RPMI7951 (cell line): ENCODE data around the gene HNF1B. TPM values are rescaled to one million over a fixed set of nuclear protein-coding genes. Genes with fewer than 3 reads are reported as not detected.
"Not testable (repeated sequence)": the region's sequence is repeated elsewhere in the genome, so short reads cannot be mapped to it uniquely, and the experiment has no call there.

ENCODE experiments used
- DNase-seq: peaks from one replicate; pipeline ENCODE4 v3.0.0-alpha.2; 2012; ENCODE audit warnings: low read depth
- total RNA-seq: library from RNA; depleted of rRNA; stranded (reverse); fragments of >200 nt; shearing (Covaris generic); gene quantifications from 2 replicates; pipeline ENCODE4 v1.2.3, GENCODE V29; 2014

Gene HNF1B
- total RNA-seq, 1 experiment from 2014 or later: 0.12 TPM

DNA sequence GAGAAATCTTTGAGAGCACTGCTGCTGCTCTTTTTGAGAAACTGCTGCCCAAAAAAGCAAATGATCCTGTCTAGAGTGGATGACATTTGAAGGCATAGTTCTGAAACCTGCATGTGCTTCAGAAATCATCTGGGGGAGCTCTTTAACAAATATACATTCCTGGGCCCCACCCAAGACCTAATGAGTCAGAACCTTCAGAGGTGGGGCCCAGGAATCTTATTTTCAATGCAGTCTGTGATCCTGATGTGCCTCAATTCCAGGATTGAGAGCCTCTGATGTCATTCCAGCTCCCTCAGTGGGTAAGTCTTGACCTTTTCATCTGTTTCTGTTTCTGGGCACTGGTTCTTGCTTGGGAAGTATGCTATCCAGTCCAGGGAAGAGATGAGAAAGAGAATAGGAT lies 42.3 kb downstream of the HNF1B start:
- DNase-seq: peak; percentile 44

DNA sequence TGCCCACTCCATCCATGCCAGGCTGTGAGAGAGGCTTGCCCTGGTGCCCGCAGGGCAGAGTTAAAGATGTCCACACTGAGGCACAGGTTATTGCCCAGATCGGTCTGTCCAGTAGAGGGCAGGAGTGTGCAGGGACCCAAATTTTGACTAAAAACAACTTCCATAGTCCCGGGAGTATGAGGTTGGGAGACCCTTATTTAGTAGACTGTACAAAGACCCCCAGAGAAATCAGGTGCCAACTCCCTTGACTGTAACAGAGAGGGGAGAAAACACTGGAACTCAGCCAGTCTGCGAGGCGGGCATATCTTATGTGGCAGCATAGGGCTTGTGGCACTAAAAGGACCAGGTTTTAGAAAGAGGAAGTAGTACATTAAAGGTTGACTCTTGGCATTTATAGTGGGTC lies 43.4 kb downstream of the HNF1B start:
- no peak for DNase-seq

DNA sequence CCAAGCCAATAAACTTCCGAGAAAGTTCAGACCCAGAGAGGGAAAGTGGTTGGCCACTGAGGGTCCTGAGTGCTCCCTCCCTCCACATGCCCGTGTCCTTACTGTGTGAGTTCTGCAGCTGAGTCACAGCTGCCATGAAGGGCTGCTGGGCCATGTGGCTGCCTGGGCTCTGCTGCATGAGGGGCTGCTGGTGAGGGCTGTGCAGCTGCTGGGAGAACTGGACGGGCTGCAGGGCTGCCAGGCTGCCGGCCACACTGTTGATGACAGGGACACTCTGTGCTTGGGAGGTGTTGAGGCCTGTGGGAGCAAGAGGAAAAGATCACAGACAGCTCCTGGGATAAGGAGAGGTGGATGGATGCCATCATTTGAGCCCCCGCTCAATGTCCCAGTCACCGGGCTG lies 44.0 kb downstream of the HNF1B start:
- no peak for DNase-seq

DNA sequence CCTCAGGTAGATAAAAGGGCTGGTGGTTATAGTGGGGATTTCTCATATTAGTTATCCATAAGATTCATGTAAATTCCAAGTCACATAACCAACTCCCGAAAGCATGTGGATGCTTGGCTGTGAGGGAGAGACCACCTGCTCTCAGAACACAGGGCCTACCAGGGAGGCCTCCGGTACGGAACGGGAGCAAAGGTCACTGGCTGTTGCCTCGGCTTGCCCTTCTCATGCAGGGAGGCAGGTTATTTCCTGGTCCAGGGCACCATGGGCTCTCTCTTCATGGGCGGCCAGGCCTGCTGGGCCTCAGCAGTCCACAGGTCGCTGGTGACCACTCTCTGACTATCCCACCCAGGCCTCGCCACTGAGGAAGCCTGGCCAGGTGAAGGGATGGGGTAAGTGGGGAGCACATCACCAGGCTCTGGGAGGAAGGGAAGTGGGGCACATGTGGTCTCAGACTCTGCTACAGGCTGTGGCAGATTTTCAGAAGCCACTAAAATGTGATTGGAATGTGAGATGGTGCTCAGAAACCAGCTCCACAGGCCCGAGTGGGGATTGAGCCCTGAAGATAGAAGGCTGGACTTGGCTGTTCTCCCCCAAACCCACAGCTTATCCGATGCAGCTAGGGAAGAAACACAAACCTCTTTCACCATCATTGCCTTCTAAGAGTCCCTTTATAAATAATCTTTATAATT lies 45.4 kb downstream of the HNF1B start:
- DNase-seq: no peak

DNA sequence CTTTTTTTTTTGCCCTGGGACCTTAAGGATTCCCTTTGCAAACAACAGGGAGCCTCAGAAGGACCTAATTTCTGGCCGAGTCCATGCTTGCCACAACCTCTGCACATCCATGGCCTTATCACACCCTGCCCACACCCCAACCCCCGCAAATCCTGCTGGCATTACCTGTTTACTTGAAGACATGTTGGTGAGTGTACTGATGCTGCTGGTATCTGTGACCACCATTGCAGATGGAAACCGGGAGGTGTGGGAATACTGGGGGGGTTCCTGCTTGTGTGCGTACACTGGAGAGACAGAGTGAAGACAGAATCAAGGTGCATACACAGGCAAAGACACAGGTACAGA lies 46.0 kb downstream of the HNF1B start:
- DNase-seq: no peak

DNA sequence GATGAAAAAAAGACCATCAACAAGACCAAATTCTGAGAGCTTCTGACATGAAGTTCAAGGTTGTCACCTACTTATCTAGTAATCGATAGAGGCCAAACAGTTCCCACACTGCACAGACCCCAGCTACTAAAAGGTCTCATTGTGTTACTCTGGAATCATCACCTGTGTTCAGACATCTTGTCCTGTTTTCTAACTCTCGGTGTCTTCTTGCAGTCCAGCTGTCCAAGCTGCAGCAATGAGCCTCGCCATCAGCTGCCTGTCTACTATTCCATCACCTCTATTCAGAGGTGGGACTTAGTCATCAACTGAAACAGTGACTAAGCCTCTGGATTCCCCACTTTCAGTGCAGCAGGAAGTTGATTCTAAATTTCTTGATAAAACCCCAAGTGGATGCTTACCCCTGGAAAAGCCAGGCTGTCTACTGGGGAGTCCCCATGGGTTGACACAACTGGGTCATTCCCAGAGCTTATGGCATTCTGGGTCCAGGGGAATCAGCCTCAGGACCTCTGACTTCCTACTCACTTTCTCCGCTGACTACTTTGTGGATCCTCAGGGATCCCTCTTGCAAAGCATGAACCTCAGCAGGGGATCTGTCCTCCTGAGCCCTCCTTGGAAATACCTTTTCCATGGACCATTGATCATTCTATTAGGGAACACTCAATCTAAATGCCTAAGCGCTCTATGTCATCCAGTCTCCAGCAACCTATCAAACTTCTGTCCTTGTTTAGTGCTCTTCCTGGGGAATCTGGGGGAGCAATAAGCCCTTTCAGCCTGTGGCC lies 46.5 kb downstream of the HNF1B start:
- peak; percentile 47 for DNase-seq

DNA sequence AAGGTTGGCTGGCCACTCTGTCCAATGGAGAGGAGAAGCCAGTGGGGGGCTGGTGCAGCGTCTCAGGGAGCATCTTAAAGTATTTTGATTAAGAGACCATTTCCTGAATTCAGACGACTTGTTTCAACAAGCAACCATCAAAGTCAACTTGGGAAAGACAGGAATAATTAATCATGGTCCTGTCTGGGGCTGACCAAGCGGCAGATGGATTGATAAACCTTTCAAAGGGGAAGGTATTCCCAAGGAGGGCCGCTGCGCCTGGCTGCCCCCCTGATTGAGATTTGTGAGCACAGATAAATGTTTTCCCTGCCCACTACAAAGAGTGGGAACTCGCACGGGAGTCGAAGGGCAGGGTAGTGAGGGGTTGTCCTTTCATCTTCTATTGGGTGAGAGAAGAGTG lies 47.5 kb downstream of the HNF1B start:
- DNase-seq: no peak

DNA sequence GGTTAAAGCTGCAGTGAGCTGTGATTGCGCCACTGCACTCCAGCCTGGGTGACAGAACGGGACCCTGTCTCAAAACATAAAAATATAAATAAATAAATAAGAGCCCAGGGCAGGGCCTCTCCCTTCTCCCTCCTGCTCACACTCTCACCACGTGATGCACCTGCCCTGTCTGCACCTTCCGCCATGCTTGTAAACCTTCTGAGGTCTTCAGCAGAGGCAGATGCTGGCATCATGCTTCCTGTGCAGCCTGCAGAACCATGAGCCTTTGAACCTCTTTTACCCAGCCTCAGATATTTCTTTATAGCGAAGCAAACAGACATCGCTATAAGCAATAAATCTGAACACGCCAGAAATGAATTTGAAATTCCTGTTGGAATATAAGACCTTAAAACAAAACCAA lies 48.5 kb downstream of the HNF1B start:
- no peak for DNase-seq

DNA sequence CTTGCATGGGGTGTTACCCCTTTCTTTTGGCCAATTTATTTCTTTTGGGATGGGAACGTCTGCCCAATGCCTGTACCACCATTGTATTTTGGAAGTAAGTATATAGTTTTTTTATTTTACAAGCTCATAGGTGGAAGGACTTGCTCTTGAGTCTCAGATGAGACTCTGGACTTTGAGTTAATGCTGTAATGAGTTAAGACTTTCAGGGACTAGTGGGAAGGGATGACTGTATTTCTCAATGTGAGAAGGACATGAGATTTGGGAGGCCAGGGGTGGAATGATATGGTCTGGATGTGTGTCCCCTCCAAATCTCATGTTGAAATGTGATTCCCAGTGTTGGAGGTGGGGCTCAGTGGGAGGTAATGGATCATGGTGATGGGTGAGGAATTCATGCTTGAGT lies 49.1 kb downstream of the HNF1B start:
- no peak for DNase-seq

DNA sequence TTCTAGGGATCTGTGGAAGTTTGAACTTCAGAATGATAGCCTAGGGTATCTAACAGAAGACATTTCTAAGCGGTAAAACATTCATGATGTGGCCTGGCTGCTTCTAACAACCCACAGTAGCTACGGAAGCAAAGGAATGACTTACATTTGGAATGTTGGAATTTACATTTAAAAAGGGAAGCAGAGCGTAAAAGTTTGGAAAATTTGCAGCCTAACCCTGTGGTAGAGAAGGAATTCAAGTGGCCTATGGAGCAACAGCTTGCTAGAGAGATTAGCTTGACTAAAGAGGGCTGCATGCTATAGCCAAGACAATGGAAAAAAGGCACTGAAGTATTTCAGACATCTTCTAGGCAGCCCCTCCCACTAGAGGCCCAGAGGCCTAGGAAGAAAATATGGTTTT lies 50.1 kb downstream of the HNF1B start:
- no peak for DNase-seq

DNA sequence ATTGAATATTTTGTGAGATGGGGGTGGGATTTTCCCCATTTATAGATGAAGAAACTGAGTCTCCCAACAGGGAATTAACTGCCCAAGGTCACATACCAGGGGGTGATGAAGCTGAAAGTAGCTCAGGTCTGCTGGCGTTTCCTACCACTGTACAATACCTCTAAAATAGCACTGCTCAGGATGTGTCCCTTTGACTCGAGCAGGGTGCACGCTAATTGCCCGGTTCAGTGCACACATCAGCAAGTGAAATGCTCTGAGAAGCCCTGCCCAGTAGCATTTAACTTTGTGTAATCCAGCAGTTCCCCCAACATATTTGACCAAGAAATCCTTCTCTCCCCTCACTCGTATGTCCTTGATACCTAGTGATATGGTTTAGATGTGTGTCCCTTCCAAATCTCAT lies 51.5 kb downstream of the HNF1B start:
- DNase-seq: no peak

DNA sequence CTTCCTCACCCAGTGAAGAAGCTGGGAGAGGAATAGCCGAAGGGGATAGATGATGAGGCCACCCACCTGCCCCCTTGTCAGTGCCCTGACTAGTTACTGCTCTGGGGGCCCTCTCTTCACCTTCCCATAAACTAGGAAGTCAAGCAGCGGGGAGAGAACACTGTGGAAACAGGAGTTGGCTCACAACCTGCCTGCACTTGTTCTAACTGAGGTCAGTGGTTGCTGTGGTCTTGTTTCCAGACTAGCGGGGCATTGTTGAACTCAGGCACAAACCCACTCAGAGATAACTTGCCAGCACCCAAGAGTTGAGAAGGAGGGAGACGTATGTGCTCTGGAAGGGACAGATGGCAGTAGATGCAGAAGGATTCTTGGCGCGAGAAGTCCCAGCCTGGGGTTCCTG lies 53.1 kb downstream of the HNF1B start:
- DNase-seq: no peak

DNA sequence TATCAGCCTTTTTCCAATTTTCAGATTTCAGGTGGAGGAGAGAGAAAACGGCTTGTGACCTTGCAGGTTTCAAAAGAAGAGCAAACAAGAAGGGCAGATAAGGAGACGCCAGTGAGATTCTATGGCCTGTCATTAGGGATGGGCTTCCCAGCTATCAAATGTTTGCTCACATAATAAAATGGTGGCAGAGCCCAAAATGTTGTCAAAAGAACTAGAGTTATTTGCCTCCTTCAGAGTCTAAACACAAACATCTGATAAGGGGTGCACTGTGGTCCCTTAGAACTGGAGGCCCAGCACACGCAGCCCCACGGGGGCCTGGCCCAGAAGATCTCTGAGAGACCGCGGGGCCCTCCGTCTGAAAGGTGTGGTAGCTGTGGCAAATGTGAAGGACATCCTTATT lies 55.5 kb downstream of the HNF1B start:
- no peak for DNase-seq

DNA sequence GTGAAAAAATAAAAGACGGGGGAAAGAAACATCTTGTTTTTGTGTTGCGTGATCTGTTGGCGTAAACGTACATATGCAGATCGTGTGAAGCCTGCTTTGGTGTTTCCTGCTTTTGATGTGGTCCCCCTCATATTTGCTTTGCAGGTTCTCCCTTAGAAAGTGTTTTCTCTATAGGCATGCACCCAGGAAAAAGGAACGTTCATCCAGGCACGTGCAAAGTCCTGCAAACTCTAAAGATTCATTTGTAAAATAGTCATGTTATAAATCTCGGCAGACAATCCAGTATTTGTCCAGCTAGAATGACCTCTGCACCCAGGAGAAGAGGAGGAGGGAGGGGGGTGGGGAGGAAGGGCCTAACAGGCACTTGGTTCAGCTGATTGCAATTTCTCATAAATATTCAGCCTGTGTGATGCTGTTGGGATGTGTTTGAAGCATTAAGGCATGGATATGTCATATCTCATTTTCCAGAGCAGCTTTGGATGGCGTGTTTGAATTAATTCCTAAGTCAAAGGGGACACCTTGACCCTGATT lies 61.3 kb downstream of the HNF1B start:
- no peak for DNase-seq

DNA sequence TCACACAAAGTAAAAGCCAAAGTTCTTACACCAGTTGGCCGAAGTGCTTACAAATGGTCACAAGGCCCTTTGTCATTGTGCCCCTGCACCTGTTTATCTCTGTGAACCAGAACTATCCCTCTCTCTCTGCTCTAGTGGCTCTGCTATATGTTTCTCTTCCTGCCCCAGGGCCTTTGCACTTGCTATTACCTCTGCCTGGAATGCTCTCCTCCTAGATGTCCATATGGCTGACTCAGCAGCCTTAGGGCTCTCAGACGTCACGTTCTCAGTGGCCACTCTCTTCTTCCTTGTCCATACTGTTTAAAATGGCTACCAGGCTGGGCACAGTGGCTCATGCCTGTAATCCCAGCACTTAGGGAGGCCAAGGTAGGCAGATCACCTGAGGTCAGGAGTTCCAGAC lies 62.9 kb downstream of the HNF1B start:
- DNase-seq: no peak

DNA sequence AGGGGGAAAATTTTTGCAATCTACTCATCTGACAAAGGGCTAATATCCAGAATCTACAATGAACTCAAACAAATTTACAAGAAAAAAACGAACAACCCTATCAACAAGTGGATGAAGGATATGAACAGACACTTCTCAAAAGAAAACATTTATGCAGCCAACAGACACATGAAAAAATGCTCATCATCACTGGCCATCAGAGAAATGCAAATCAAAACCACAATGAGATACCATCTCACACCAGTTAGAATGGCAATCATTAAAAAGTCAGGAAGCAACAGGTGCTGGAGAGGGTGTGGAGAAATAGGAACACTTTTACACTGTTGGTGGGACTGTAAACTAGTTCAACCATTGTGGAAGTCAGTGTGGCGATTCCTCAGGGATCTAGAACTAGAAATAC lies 64.9 kb downstream of the HNF1B start:
- not testable (repeated sequence) for DNase-seq

DNA sequence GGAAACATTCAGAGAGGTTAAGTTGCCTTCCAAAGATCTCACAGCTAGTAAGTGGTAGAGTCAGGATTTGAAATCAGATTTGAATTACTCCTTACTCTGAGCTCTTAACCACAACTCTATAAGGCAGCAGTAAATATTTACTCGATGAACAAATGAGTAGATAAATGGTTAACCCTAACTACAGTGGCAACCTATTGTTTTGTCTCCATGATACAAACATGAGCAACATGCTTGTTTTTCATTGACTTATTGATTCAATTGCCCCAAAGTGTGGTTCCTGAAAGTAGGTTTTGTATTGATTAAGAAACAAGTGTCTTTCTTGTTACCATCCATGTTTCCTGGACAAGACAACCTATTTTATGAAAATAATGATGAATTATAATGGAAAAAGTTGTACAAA lies 66.8 kb downstream of the HNF1B start:
- DNase-seq: no peak

DNA sequence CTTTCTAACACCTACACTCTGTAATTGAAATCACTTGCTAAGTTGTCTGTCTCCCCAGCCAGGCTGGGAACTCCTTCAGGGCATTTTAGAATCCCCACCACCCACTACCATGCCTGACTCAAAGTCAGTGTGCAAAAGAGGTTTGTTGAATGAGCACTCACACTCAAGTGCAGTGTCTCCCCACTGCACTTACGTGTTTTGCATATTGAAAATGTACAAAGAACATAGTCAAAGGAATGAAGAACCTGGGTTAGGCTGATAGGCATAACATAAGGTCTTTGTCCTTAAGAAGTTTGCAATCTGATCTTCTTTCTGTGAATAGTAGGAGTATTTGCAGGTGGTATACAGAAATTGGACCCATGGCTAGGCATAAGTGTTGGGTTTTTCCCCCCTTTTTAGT lies 67.8 kb downstream of the HNF1B start:
- DNase-seq: no peak

DNA sequence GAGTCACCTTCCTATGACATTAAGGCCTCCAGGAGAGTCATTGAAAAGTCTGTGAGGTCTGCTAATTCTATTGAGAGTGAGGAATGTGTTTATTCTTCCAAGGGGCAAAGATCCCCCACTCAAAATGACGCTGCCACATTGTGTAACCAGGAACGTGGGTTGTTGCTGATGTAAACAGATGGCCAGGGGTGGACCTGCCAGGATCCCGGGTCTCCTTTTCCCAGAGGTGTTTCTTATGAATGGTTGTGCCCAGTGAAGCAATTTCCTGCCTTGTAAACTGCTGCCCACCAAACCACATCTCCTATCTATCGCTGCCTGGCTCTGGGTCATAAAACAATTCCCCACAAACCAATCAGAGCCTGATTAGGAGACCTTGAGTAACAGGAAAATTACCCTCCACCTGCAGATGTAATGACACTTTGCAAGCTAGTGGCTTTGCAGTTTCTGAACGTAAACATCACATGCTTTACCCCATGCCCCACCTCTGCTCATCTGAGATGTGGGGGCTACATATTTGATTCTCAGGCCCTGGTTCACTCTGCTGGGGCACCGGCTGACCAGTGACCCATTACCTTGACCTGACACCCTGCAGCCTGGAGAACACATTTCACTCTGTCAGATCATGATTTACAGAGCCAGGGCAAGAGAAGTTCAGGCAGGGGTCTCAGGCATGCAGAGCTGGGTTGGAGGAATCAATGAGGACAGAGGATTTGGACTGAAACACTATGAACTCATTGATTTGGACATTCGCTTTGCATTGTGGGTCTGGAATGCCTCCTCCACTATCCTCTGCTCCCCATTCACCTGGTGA lies 68.5 kb downstream of the HNF1B start:
- no peak for DNase-seq

DNA sequence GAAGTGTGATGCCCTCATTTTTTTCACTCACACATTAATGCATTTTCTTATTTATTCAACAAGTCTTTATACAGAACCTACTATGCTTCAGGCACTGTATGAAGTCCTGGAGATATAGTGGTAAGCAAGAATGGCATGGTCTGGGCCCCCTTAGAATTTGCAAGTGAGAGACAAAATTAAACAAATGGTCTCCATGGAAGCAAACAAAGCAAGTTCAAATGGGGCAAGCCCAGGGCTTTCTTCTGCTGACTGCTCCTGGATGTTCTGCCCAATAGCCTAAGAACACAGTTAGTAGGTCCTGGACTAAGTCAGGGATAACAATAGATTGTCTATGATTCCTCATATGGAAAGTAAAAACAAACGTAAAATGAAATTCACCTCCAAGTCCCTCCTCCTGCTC lies 70.3 kb downstream of the HNF1B start:
- no peak for DNase-seq

DNA sequence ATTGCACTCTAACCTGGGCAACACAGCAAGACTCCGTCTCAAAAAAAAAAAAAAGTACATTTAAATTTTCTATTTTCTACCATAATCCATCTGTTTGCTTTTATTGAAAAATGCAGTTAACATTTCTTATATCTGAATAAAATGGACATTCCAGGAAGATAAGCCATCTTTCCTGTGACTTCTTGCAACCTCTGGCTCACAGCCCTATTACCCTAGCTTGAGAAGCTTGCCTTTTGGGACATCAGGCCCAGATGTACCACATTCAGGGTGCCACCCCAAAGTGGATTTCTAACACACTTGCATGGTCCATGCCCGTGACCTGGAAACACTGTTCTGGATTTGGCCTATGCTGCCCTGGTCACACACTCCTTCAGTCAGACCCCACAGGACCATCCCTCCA lies 71.5 kb downstream of the HNF1B start:
- no peak for DNase-seq

DNA sequence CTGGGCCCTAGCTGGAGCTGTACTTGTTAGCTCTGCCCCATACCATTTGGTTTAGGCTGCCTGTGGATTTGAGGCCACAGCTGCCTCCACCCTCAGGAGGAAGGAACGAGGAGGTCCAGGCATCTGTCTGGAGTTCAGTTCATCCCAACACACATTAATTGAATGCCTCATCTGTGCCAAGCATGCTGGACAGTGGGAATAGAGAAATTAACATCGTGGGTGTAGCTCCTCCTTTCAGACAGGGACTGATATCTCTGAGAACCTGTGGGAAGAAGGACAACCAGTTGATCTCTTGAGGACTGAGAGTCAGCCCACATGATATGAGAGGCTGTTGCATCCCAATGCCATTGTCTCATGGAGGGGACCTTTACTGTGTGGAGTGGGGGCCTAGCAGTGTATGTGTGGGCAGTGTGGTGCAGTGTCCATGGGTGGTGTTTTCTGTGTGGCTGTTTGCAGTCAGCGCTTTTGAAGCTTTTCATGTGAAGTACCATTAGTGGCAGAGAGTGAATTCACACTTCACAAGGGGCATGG lies 72.2 kb downstream of the HNF1B start:
- DNase-seq: no peak
